CD8-positive, alpha-beta memory T cell (primary cell): ENCODE measurements around the gene TRAPPC8. TPM values are rescaled to one million over a fixed set of nuclear protein-coding genes. Genes with fewer than 3 reads are reported as not detected.
A peak's percentile ranks its signal among the peaks of the same experiment; 100 is the strongest.
"Not testable (repeated sequence)": the region's sequence is repeated elsewhere in the genome, so short reads cannot be mapped to it uniquely, and the experiment has no call there.

Experiments
- CTCF ChIA-PET: fragments of 350-600 bp; sonication (Branson Sonifier 250); formaldehyde crosslinking; loops from one replicate; lab custom pipeline; 2021; ENCODE audit warnings: antibody characterized with exemption; lab: Charles Lee
- POLR2A ChIA-PET: fragments of 350-600 bp; sonication (Branson Sonifier 250); formaldehyde crosslinking; loops from one replicate; lab custom pipeline; 2021; ENCODE audit warnings: antibody characterized with exemption; lab: Charles Lee
- DNase-seq, 5 donors: peaks; one replicate each; pipeline versions ENCODE4 v3.0.0 to v3.0.0-alpha.2; 2020 to 2022; ENCODE audit warnings: mixed read lengths in 1 of 5
- H3K27ac ChIP-seq: one replicate; pipeline ENCODE4 v1.7.0; 2013; ENCODE audit warnings: low read depth, mild to moderate bottlenecking, low read length, moderate library complexity
- H3K27me3 ChIP-seq: 2 replicates; pipeline ENCODE4 v1.7.0; 2013; ENCODE audit warnings: low read length, mild to moderate bottlenecking; ENCODE audit not compliant: insufficient read depth, poor library complexity, severe bottlenecking
- H3K36me3 ChIP-seq: 2 replicates; pipeline ENCODE4 v1.7.0; 2013; ENCODE audit warnings: mild to moderate bottlenecking, low read length, moderate library complexity; ENCODE audit not compliant: insufficient read depth
- H3K4me1 ChIP-seq: 2 replicates; pipeline ENCODE4 v1.7.0; 2013; ENCODE audit warnings: mild to moderate bottlenecking, low read length, moderate library complexity; ENCODE audit not compliant: insufficient read depth
- H3K4me3 ChIP-seq: 2 replicates; pipeline ENCODE4 v1.7.0; 2013; ENCODE audit warnings: mild to moderate bottlenecking, low read length
- H3K9me3 ChIP-seq: 2 replicates; pipeline ENCODE4 v1.7.0; 2013; ENCODE audit warnings: mild to moderate bottlenecking, low read length
- H3K27ac Mint-ChIP-seq, 8 donors: one replicate each; pipeline ENCODE4 v1.8.0; 2020 to 2021; ENCODE audit warnings: mixed read lengths in 8 of 8, mild to moderate bottlenecking in 6 of 8, inconsistent platforms in 3 of 8, moderate library complexity in 3 of 8
- H3K27me3 Mint-ChIP-seq, 2 donors: one replicate each; pipeline ENCODE4 v1.8.0; 2020 to 2021; ENCODE audit warnings: mixed read lengths in 2 of 2, mild to moderate bottlenecking in 1 of 2, moderate library complexity in 1 of 2
- H3K36me3 Mint-ChIP-seq, 3 donors: one replicate each; pipeline ENCODE4 v1.8.0; 2020 to 2021; ENCODE audit warnings: mixed read lengths in 3 of 3, inconsistent platforms in 1 of 3, mild to moderate bottlenecking in 1 of 3
- H3K4me1 Mint-ChIP-seq, 3 donors: one replicate each; pipeline ENCODE4 v1.8.0; 2020 to 2021; ENCODE audit warnings: mixed read lengths in 3 of 3, inconsistent platforms in 1 of 3, mild to moderate bottlenecking in 1 of 3
- H3K4me3 Mint-ChIP-seq, 7 donors: one replicate each; pipeline ENCODE4 v1.8.0; 2020 to 2021; ENCODE audit warnings: mixed read lengths in 7 of 7, mild to moderate bottlenecking in 6 of 7, moderate library complexity in 4 of 7, inconsistent platforms in 2 of 7
- H3K9me3 Mint-ChIP-seq, 5 donors: one replicate each; pipeline ENCODE4 v1.8.0; 2020 to 2022; ENCODE audit warnings: mixed read lengths in 5 of 5, mild to moderate bottlenecking in 3 of 5, moderate library complexity in 2 of 5, inconsistent platforms in 1 of 5
- polyA plus RNA-seq: library from polyadenylated mRNA; unstranded; fragments of 300-500 nt; fragmentation: Illumina TruSeq; gene quantifications from one replicate; pipeline ENCODE4 v1.2.3, GENCODE V29; 2021
- total RNA-seq, 2 experiments: library from RNA; stranded (reverse); gene quantifications; one replicate each; pipeline ENCODE4 v1.2.3, GENCODE V29; 2021

The TRAPPC8 gene
- total and polyA plus RNA-seq, 3 experiments from 2014 or later, result 20.2 to 34.8 (median 29.2) TPM

- no peaks in the 10 kb centered on the region for H3K9me3 ChIP-seq
- no peaks in the 10 kb centered on the region for H3K4me1 ChIP-seq
- peaks cover 0 to 6% (median 4%) of the 10 kb centered on the region in 3 donors for H3K4me1 Mint-ChIP-seq
- H3K4me3 ChIP-seq, result no peak overlapping the region
- peaks cover 17% of the 10 kb centered on the region for H3K36me3 ChIP-seq
- H3K4me3 Mint-ChIP-seq, result no peak overlapping the region
- H3K27me3 ChIP-seq, result no peaks in the 10 kb centered on the region
- CTCF ChIA-PET, result no interaction called here
- H3K27ac ChIP-seq, result no peak overlapping the region
- no peaks in the 10 kb centered on the region for H3K27me3 Mint-ChIP-seq
- DNase-seq, result no peak
- peak overlapping the region in 3 of 8 donors; percentile 4 to 10 (median 7) for H3K27ac Mint-ChIP-seq
- POLR2A ChIA-PET, result no interaction called here
- H3K9me3 Mint-ChIP-seq, result no peaks in the 10 kb centered on the region
- H3K36me3 Mint-ChIP-seq, result peaks cover 6 to 85% (median 7%) of the 10 kb centered on the region in 3 donors
Observed at GRCh38 chr18:31850844-31851243, 92.1 kb downstream of the TRAPPC8 start.

GRCh38 chr18:31840499-31840898, 102.4 kb downstream of the TRAPPC8 start:
- Mint-ChIP-seq H3K4me3 (no peak overlapping the region), H3K9me3 (no peaks in the 10 kb centered on the region), H3K36me3 (peaks cover 15 to 74% (median 25%) of the 10 kb centered on the region in 3 donors), H3K4me1 (peaks cover 0 to 1% (median 0%) of the 10 kb centered on the region in 3 donors), H3K27ac (peak overlapping the region in 1 of 8 donors; percentile 61), H3K27me3 (no peaks in the 10 kb centered on the region)
- Histone ChIP-seq H3K4me3 (no peak overlapping the region), H3K4me1 (no peaks in the 10 kb centered on the region), H3K9me3 (no peaks in the 10 kb centered on the region), H3K27ac (no peak overlapping the region), H3K36me3 (peaks cover 14% of the 10 kb centered on the region), H3K27me3 (no peaks in the 10 kb centered on the region)
- ChIA-PET CTCF (no interaction called here), POLR2A (no interaction called here)
- no peak for DNase-seq

GRCh38 chr18:31837879-31838278, 105.0 kb downstream of the TRAPPC8 start:
- no peaks in the 10 kb centered on the region for H3K9me3 Mint-ChIP-seq
- no peak overlapping the region for H3K4me3 Mint-ChIP-seq
- H3K36me3 Mint-ChIP-seq, result peaks cover 14 to 73% (median 31%) of the 10 kb centered on the region in 3 donors
- H3K9me3 ChIP-seq, result no peaks in the 10 kb centered on the region
- no peaks in the 10 kb centered on the region for H3K27me3 ChIP-seq
- ChIA-PET POLR2A (no interaction called here), CTCF (interaction anchor here (1.3 kb wide), 1 partner anchor 17 kb away, joined by 6 read pairs; no protein-coding TSS in a partner anchor)
- no peak for DNase-seq
- peaks cover 17% of the 10 kb centered on the region for H3K36me3 ChIP-seq
- H3K27ac ChIP-seq, result no peak overlapping the region
- H3K4me1 Mint-ChIP-seq, result peaks cover 0 to 4% (median 0%) of the 10 kb centered on the region in 3 donors
- no peaks in the 10 kb centered on the region for H3K27me3 Mint-ChIP-seq
- H3K27ac Mint-ChIP-seq, result peak overlapping the region in 3 of 8 donors; percentile 18 to 61 (median 48)
- H3K4me3 ChIP-seq, result no peak overlapping the region
- no peaks in the 10 kb centered on the region for H3K4me1 ChIP-seq

GRCh38 chr18:31835528-31836133, 107.3 kb downstream of the TRAPPC8 start:
- Mint-ChIP-seq H3K36me3 (peaks cover 16 to 67% (median 33%) of the 10 kb centered on the region in 3 donors), H3K4me3 (no peak overlapping the region), H3K27ac (peak overlapping the region in 2 of 8 donors; percentile 11 to 29), H3K9me3 (no peaks in the 10 kb centered on the region), H3K27me3 (no peaks in the 10 kb centered on the region), H3K4me1 (peaks cover 0 to 4% (median 0%) of the 10 kb centered on the region in 3 donors)
- Histone ChIP-seq H3K4me1 (no peaks in the 10 kb centered on the region), H3K27me3 (no peaks in the 10 kb centered on the region), H3K36me3 (peaks cover 19% of the 10 kb centered on the region), H3K9me3 (no peaks in the 10 kb centered on the region), H3K27ac (no peak overlapping the region), H3K4me3 (no peak overlapping the region)
- ChIA-PET CTCF (no interaction called here), POLR2A (no interaction called here)
- no peak for DNase-seq

- Histone ChIP-seq H3K27ac (no peak overlapping the region), H3K4me3 (no peak overlapping the region), H3K27me3 (no peaks in the 10 kb centered on the region), H3K4me1 (no peaks in the 10 kb centered on the region), H3K9me3 (no peaks in the 10 kb centered on the region), H3K36me3 (peaks cover 21% of the 10 kb centered on the region)
- ChIA-PET CTCF (no interaction called here), POLR2A (no interaction called here)
- no peak overlapping the region for H3K27ac Mint-ChIP-seq
- peaks cover 35 to 65% (median 41%) of the 10 kb centered on the region in 3 donors for H3K36me3 Mint-ChIP-seq
- no peaks in the 10 kb centered on the region for H3K9me3 Mint-ChIP-seq
- peaks cover 0 to 4% (median 0%) of the 10 kb centered on the region in 3 donors for H3K4me1 Mint-ChIP-seq
- no peak for DNase-seq
- H3K27me3 Mint-ChIP-seq, result no peaks in the 10 kb centered on the region
- H3K4me3 Mint-ChIP-seq, result no peak overlapping the region
Observed at GRCh38 chr18:31831903-31832302, 111.0 kb downstream of the TRAPPC8 start.

GRCh38 chr18:31830686-31831085, 112.2 kb downstream of the TRAPPC8 start:
- no peaks in the 10 kb centered on the region for H3K4me1 ChIP-seq
- H3K4me3 ChIP-seq, result no peak overlapping the region
- H3K27ac ChIP-seq, result no peak overlapping the region
- peaks cover 12% of the 10 kb centered on the region for H3K36me3 ChIP-seq
- H3K27me3 Mint-ChIP-seq, result no peaks in the 10 kb centered on the region
- POLR2A ChIA-PET, result no interaction called here
- CTCF ChIA-PET, result no interaction called here
- H3K9me3 ChIP-seq, result no peaks in the 10 kb centered on the region
- no peak for DNase-seq
- H3K9me3 Mint-ChIP-seq, result no peaks in the 10 kb centered on the region
- H3K4me1 Mint-ChIP-seq, result peaks cover 0 to 3% (median 0%) of the 10 kb centered on the region in 3 donors
- H3K4me3 Mint-ChIP-seq, result no peak overlapping the region
- peak overlapping the region in 1 of 8 donors; percentile 12 for H3K27ac Mint-ChIP-seq
- peaks cover 35 to 56% (median 37%) of the 10 kb centered on the region in 3 donors for H3K36me3 Mint-ChIP-seq
- no peaks in the 10 kb centered on the region for H3K27me3 ChIP-seq

GRCh38 chr18:31828613-31829012, 114.3 kb downstream of the TRAPPC8 start:
- H3K36me3 ChIP-seq, result peaks cover 8% of the 10 kb centered on the region
- no peaks in the 10 kb centered on the region for H3K4me1 ChIP-seq
- POLR2A ChIA-PET, result no interaction called here
- Mint-ChIP-seq H3K27ac (no peak overlapping the region), H3K36me3 (peaks cover 25 to 41% (median 35%) of the 10 kb centered on the region in 3 donors), H3K27me3 (no peaks in the 10 kb centered on the region), H3K9me3 (no peaks in the 10 kb centered on the region), H3K4me1 (no peaks in the 10 kb centered on the region), H3K4me3 (no peak overlapping the region)
- CTCF ChIA-PET, result interaction anchor here (1.3 kb wide), 1 partner anchor 41 kb away, joined by 3 read pairs; no protein-coding TSS in a partner anchor
- no peak overlapping the region for H3K27ac ChIP-seq
- no peaks in the 10 kb centered on the region for H3K27me3 ChIP-seq
- H3K9me3 ChIP-seq, result no peaks in the 10 kb centered on the region
- no peak overlapping the region for H3K4me3 ChIP-seq
- DNase-seq, result no peak

- H3K27ac ChIP-seq, H3K9me3 Mint-ChIP-seq, CTCF ChIA-PET, H3K9me3 ChIP-seq, H3K27me3 ChIP-seq, H3K4me3 Mint-ChIP-seq, H3K4me1 Mint-ChIP-seq, H3K27me3 Mint-ChIP-seq, DNase-seq, H3K4me1 ChIP-seq, H3K27ac Mint-ChIP-seq, H3K36me3 ChIP-seq, H3K4me3 ChIP-seq, POLR2A ChIA-PET: not testable (repeated sequence)
- peaks cover 20 to 31% (median 28%) of the 10 kb centered on the region in 3 donors for H3K36me3 Mint-ChIP-seq
Observed at GRCh38 chr18:31826673-31827325, 116.1 kb downstream of the TRAPPC8 start.
